HG03442 (cell line): ENCODE measurements around the gene NINJ2.

Experiments
- ATAC-seq: cut with Tn5 transposase; IDR thresholded peaks from one replicate; pipeline ENCODE4 v1.9.1; 2021; ENCODE audit warnings: mild to moderate bottlenecking, moderate library complexity; ENCODE audit not compliant: unreplicated experiment

NINJ2 gene

DNA sequence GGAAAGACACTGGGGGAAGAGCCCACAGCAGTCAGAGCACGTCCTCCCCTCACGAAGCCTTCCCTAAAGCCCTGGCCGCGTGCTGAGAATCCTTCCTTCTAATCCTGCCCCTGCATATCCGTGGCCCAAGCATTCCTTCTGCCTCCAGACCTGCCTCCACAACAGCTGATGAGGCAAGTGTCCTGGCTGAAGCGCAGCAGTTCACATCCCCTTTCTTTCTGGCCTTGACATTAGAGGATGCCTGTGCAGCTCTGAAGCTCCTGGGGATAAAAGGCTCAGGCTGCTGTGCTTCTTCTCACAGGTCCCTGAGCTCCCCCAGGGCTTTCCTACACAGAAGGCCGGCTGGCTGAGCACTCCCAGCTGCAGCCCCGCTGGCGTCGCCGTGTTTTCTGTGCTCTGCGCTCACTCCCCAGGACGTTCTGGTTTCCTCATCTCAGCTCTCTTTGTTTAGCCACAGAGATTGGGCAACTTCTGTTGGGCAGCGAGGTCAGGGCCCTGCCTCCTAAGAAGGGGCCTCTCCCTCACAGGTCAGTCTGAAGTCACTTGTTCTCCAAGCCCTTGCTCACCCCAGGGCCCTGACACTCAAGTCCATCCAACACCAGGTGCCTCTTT lies 45.8 kb downstream of the NINJ2 start:
- ATAC-seq: no peak

- no peak for ATAC-seq
These were observed 47.6 kb downstream of the NINJ2 start for GRCh38 chr12:615620-616019.

DNA sequence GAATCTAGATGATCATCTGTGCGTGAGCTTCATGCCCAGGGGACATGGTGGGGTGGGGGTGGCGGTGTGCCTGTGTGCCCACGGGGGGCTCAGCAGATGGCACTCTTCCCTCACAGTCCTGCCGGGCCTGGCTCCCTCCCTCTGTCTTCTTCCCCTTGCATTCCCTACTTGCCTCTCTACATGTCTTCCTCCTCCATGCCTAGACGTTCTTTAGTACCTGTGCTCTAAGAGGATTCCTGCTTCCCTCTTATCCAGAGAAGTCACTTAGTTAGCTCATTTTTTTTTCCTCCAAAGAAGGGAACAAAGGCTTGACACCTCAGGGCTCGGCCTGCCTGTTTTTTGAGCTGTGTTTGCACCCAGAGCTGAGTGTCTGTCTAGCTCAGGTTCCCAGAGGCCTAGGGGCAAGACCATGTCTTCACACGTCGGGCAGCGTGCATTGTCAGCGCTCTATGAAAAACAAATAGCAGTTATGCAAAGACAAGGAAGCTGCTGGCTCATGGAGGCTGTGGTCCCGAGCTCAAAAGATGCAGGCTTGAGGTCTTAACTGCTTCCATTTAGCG lies 48.8 kb downstream of the NINJ2 start:
- ATAC-seq: no peak

DNA sequence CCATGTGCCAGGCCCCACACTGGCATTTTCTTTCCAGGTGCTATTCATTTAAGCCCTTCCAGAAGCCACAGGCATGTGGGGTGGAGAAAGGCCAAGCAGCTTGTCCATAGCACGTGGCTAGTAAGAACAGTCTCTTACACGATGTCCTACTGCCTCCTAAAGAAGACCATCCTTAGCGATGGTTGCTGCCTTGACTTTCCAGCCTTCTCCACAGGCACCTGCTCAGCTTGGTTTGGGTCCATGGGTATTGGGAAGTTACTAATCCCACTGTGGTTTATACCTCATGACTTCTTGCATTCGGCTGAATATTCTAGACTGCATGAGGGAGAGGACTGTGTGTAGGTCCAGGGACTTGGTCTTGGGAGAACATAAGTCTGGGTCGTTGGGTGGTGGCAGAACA lies 49.2 kb downstream of the NINJ2 start:
- no peak for ATAC-seq

- no peak for ATAC-seq
These were observed 50.4 kb downstream of the NINJ2 start for GRCh38 chr12:612886-613285.

- ATAC-seq: no peak
These were observed 51.0 kb downstream of the NINJ2 start for GRCh38 chr12:612293-612692.

DNA sequence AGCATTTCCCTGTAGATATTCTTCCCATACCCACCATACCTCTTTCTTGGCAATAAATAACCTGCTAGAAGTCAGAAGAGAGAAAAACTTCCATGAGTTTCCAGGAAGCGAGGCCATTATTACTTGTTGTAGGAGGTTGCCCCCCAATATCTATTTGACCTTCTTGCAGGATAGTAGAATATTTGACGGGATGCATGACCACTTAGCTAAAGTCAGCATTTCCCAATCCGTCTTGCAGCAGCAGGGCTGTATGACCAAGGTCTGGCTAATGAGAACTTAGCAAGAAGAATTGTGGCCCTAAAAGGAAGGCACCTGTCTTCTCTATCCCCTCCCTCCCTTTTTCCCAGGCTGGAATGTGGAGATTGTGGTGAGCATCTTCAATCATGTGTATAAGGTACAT lies 51.5 kb downstream of the NINJ2 start:
- no peak for ATAC-seq

GRCh38 chr12:608921-609320 lies 54.3 kb downstream of the NINJ2 start:
- no peak for ATAC-seq

DNA sequence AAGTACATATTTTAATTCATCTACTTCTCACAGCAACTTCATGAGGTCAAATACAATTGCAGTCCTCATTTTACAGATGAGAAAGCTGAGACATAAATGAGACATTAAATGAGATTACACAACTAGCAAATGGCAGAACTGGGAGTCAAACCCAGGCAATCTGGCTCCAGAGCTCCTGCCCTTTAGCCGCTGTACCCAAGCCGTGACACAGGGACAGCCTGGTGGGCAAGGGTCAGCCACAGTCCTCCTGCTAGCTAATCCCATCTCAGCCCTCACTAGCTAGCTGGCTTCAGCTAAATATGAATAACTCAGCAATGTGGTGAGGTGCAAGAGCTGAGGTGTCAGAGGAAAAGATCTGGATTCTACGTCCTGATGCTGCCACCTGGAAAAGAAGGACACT lies 54.8 kb downstream of the NINJ2 start:
- ATAC-seq: no peak

GRCh38 chr12:607541-608001 lies 55.7 kb downstream of the NINJ2 start:
- no peak for ATAC-seq

GRCh38 chr12:604956-605355 lies 58.3 kb downstream of the NINJ2 start:
- ATAC-seq: no peak

- ATAC-seq: no peak
These were observed 60.6 kb downstream of the NINJ2 start for GRCh38 chr12:602700-603068.

GRCh38 chr12:601976-602699 lies 61.1 kb downstream of the NINJ2 start:
- no peak for ATAC-seq

DNA sequence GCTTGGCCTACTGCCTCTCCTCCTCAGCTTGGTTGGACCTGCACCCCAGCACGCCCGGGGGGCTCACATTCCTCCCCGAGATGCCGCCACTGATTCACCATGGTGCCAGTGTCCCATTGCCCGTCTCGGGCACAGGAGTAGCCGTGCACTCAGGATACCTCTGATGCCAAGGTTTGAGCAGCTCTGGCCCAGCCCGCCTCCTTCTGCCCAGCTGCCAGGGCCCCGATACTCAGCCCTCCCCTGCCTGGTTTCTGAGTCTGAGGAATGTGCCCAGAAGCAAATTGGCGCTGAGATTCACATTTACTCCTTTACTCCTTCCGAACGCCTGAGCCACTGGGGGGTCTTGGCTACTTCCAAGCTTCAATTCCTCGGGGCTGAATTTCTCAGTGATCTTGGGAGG lies 63.5 kb downstream of the NINJ2 start:
- no peak for ATAC-seq

GRCh38 chr12:597926-598568 lies 65.2 kb downstream of the NINJ2 start:
- ATAC-seq: no peak

DNA sequence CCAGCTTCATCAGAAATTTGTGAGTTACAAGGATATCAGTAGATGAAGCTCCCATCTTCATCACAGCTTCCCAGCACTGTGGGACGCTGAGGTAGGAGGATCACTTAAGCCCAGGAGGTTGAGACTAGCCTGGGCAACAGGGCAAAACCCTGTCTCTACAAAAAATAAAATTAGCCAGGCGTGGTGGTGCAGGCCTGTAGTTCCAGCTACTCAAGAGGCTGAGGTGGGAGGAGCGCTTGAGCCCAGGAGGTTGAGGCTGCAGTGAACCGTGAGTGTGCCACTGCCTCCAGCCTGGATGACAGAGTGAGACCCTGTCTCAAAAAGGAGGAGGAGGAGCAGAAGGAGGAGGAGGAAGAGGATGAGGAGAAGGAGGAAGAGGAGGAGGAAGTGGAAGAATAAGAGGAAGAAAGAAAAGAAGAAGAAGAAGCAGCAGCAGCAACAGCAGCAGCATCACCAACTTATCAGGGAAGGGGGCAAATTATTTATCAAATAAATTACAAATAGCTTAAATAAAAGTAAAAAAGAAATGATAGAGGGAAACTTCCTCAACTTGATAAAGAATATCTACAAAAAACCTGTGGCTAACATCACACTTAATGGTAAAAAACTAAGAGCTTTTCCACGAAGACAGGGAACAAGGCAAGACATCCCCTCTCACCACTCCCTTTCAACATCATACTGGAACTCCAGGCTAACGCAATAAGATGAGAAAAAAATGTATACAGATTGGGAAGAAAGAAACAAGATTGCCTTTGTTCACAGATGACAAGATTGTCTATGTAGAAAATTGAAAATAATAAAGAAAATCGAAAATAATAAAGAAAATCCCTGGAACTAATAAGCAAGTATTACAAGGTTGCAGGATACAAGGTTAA lies 69.6 kb downstream of the NINJ2 start:
- no peak for ATAC-seq

DNA sequence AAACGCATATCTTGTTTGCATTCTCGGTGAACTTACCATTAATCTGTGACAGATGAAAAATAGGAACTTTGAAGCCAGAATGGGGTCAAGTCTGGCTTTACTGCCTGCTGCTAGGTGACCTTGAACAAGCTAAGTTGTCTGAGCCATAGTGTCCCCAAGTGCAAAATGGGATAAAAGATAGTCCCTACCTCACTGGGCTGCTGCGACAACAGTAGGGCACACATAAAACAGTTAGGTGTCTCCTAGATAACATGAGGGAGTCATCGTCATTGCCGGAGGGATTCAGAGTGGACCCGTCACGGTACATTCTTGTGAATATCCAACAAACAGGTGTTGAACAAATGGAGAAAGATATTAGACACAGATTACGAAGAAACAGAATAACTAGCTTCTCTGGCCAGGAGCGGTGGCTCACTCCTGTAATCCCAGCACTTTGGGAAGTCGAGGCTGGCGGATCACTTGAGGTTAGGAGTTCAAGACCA lies 71.2 kb downstream of the NINJ2 start:
- no peak for ATAC-seq

DNA sequence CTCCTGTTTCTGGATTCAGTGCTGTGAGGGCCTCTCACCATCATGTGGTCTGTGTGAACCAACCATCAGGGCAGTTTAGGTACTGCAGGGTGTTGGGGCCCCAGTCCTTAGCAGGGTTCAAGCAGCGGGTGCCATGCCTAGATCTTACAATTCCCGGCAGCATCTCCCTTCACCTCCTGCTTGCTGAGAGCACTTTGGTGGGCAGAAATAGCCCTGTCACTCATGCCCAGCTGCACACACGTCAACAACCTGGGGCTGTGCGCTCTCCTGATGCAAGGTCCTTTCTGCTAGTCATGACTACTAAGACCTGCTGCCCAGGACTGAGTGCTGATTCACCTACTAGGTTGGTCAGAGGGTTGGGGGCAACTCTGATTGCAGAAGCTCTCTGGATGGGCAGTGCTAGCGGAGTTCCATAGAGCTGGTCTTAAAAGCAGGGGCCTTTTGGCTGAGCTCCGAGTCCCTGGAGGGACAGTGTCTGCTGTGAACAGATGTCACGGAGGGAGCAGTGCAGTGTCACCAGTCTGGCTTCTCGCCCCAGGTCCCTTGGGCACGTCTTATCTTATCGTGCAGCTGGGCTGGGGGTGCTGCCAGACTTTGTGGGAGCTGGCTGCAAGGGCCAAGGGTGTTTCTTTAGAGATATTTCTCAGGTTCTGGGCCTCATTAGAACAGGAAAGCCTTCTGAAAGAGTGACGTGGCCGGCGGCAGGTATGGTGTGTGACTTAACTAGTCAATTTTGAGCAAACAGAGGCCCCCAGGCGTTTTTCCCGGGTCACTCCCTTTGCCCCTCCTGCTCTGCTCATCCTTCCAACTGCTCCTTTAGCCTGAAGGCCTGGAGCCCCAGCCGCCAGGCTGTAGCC lies 71.8 kb downstream of the NINJ2 start:
- no peak for ATAC-seq

DNA sequence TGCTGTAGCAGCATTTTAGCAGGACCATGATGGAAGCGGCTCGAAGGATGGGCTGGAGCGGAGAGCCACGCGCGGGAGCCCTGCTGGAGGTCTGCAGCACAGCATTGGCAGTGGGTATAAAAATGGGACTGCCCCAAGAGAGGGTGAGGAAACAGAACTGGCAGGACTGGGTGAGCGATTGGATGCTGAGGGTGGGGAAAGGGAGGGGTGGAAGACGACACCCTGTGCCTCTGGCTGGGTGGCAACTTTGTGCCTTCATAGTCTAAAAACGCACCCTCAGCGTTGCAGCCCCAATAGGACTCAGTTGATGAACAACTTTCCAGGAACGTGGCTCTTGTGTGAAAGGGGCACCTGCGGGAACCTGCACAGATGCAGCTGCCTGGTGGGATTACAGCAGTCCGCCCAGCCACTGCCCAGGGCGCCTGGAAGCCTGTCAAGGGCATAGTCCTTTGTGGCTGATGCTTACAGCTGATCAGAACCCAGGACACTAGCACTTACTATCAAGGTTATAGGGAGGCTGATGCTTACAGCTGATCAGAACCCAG lies 73.0 kb downstream of the NINJ2 start:
- no peak for ATAC-seq

- no peak for ATAC-seq
These were observed 74.6 kb downstream of the NINJ2 start for GRCh38 chr12:588646-589045.
